Mesothelial cell of epicardium (in vitro differentiated cells): ENCODE measurements around the gene SMC1A. TPM values are rescaled to one million over a fixed set of nuclear protein-coding genes. Genes with fewer than 3 reads are reported as not detected.
A peak's percentile ranks its signal among the peaks of the same experiment; 100 is the strongest.

Experiments
- DNase-seq, 2 experiments: peaks; one replicate each; pipeline ENCODE4 v3.0.0; 2021; ENCODE audit warnings: low spot score in 2 of 2; ENCODE audit not compliant: unreplicated experiment in 2 of 2
- H3K27ac Mint-ChIP-seq: 2 replicates; pipeline ENCODE4 v1.8.0; 2021; ENCODE audit warnings: mixed read lengths
- H3K27me3 Mint-ChIP-seq: 2 replicates; pipeline ENCODE4 v1.8.0; 2021; ENCODE audit warnings: low read depth, mixed read lengths
- H3K36me3 Mint-ChIP-seq: 2 replicates; pipeline ENCODE4 v1.8.0; 2021; ENCODE audit warnings: mixed read lengths
- H3K4me1 Mint-ChIP-seq: 2 replicates; pipeline ENCODE4 v1.8.0; 2021; ENCODE audit warnings: mixed read lengths
- H3K4me3 Mint-ChIP-seq: 2 replicates; pipeline ENCODE4 v1.8.0; 2021; ENCODE audit warnings: mild to moderate bottlenecking, moderate library complexity, mixed read lengths
- H3K9me3 Mint-ChIP-seq: 2 replicates; pipeline ENCODE4 v1.8.0; 2021; ENCODE audit warnings: mixed read lengths
- total RNA-seq: library from RNA; stranded (reverse); gene quantifications from 3 replicates; pipeline ENCODE4 v1.2.1, GENCODE V29; 2021
- TF ChIP-seq, protein P1 (sequence below): fragments of 200-600 bp; sonication (generic); IDR thresholded peaks from one replicate; pipeline ENCODE4 v1.5.0; 2021; ENCODE audit warnings: antibody characterized with exemption; ENCODE audit not compliant: unreplicated experiment

Gene SMC1A
- total RNA-seq, 1 donor from 2014 or later = 65.1 TPM

- no peak overlapping the region for H3K27ac Mint-ChIP-seq
- peaks cover 13% of the 10 kb centered on the region for H3K4me1 Mint-ChIP-seq
- peaks cover 10% of the 10 kb centered on the region for H3K27me3 Mint-ChIP-seq
- peaks cover 4% of the 10 kb centered on the region for H3K36me3 Mint-ChIP-seq
- H3K9me3 Mint-ChIP-seq = peaks cover 11% of the 10 kb centered on the region
- TF ChIP-seq, protein P1, sequence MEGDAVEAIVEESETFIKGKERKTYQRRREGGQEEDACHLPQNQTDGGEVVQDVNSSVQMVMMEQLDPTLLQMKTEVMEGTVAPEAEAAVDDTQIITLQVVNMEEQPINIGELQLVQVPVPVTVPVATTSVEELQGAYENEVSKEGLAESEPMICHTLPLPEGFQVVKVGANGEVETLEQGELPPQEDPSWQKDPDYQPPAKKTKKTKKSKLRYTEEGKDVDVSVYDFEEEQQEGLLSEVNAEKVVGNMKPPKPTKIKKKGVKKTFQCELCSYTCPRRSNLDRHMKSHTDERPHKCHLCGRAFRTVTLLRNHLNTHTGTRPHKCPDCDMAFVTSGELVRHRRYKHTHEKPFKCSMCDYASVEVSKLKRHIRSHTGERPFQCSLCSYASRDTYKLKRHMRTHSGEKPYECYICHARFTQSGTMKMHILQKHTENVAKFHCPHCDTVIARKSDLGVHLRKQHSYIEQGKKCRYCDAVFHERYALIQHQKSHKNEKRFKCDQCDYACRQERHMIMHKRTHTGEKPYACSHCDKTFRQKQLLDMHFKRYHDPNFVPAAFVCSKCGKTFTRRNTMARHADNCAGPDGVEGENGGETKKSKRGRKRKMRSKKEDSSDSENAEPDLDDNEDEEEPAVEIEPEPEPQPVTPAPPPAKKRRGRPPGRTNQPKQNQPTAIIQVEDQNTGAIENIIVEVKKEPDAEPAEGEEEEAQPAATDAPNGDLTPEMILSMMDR = peak; percentile 58
- no peak overlapping the region for H3K4me3 Mint-ChIP-seq
- DNase-seq = peak in 1 of 2 experiments; percentile 50
Measured at GRCh38 chrX:53435997-53436396, 13.5 kb upstream of the SMC1A start.

- peak; percentile 78 to 82 for DNase-seq
- H3K27me3 Mint-ChIP-seq = peaks cover 10% of the 10 kb centered on the region
- peaks cover 4% of the 10 kb centered on the region for H3K36me3 Mint-ChIP-seq
- peaks cover 10% of the 10 kb centered on the region for H3K4me1 Mint-ChIP-seq
- peak within 1 kb of the TSS; percentile 91 for H3K4me3 Mint-ChIP-seq
- TF ChIP-seq, protein P1 = no peak
- peak within 1 kb of the TSS; percentile 86 for H3K27ac Mint-ChIP-seq
- peaks cover 16% of the 10 kb centered on the region for H3K9me3 Mint-ChIP-seq
Measured at GRCh38 chrX:53433651-53434639, 11.5 kb upstream of the SMC1A start, which contains the start of gene HSD17B10. TSS of gene HSD17B10 (minus strand) at chrX:53434370. CDS start at chrX:53434345, 25 bp downstream.

DNA sequence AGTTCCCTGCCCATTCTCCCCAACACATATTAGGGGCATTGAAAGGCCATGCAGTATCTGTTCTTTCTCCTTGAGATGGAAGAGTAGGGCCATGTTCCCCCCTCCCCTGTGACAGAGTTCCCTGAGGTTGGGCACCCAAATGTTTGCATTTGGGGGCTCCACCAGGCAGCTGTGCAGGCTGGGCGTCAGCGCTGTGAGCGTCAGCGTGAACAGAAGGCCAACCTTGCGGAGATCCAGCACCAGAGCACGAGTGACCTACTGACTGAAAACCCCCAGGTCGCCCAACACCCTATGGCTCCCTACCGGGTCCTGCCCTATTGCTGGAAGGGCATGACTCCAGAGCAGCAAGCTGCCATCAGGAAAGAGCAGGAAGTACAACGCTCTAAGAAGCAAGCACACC lies 7.8 kb upstream of the SMC1A start:
- DNase-seq = no peak
- Mint-ChIP-seq H3K4me1 (peaks cover 10% of the 10 kb centered on the region), H3K9me3 (peaks cover 22% of the 10 kb centered on the region), H3K4me3 (no peak overlapping the region), H3K36me3 (peaks cover 4% of the 10 kb centered on the region), H3K27ac (no peak overlapping the region), H3K27me3 (no peaks in the 10 kb centered on the region)
- TF ChIP-seq, protein P1 = no peak

- Mint-ChIP-seq H3K27me3 (no peaks in the 10 kb centered on the region), H3K4me3 (no peak overlapping the region), H3K9me3 (peaks cover 19% of the 10 kb centered on the region), H3K4me1 (peaks cover 9% of the 10 kb centered on the region), H3K27ac (no peak overlapping the region), H3K36me3 (peaks cover 4% of the 10 kb centered on the region)
- no peak for DNase-seq
- TF ChIP-seq, protein P1 = no peak
Measured at GRCh38 chrX:53429755-53430154, 7.3 kb upstream of the SMC1A start.

GRCh38 chrX:53422861-53423306 lies 430 bp upstream of the SMC1A start, which contains the start of gene RIBC1:
TSS of gene RIBC1 (plus strand) at chrX:53422873. CDS start at chrX:53426277, 3,404 bp downstream.
- H3K36me3 Mint-ChIP-seq = peaks cover 1% of the 10 kb centered on the region
- no peaks in the 10 kb centered on the region for H3K27me3 Mint-ChIP-seq
- H3K9me3 Mint-ChIP-seq = peaks cover 13% of the 10 kb centered on the region
- peak within 1 kb of the TSS; percentile 100 for H3K4me3 Mint-ChIP-seq
- TF ChIP-seq, protein P1 = no peak
- peaks cover 14% of the 10 kb centered on the region for H3K4me1 Mint-ChIP-seq
- no peak for DNase-seq
- peak within 1 kb of the TSS; percentile 100 for H3K27ac Mint-ChIP-seq
